Limb (tissue), 2 donors: Measurements from ENCODE around the gene SBNO2.
"Not testable (repeated sequence)": the region's sequence is repeated elsewhere in the genome, so short reads cannot be mapped to it uniquely, and the experiment has no call there.

Experiments
- DNase-seq, 2 donors: peaks; one replicate each; pipeline ENCODE4 v3.0.0-alpha.2; 2016; ENCODE audit errors: extremely low spot score in 2 of 2

SBNO2 gene

DNA sequence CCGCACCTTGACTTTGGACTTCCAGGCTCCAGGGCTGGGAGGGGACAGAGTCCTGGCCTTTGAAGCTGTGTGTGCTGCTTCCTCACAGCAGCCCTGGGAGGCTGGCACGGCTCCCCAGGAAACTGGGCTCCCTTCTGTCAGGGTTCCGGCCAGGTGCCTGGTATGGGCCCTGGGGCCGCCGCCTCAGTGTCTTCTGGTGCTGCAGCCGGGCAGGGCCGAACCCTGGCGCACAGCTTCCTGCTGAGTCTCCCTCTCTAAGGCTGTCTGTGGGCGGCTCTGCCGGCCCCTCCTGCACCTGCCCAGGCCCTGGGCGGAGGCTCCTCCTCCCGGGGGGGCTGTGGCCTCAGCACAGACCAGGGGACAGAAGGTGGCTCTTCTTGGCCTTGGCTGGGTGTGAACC, 37.9 kb downstream of the SBNO2 start:
- DNase-seq = no peak

DNA sequence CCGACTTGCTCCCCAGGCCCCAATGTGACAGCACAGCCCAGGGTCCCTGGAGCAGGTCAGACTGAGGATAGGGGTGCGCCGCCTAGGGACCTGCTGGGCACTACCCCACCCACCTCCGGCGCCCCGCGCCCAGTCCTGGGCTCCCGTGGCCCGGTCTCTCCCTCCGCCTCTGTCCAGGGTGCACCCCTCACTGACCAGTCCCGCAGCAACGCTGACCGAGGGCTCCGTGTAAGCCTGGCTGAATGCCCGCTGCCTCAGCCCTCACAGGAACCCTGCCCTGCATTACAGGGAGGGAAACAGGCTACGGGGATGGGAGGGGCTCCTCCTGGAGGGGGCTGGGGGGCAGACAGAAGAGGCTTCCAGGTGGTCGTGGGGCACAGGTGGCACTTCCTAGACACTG, 38.6 kb downstream of the SBNO2 start:
- no peak for DNase-seq

DNA sequence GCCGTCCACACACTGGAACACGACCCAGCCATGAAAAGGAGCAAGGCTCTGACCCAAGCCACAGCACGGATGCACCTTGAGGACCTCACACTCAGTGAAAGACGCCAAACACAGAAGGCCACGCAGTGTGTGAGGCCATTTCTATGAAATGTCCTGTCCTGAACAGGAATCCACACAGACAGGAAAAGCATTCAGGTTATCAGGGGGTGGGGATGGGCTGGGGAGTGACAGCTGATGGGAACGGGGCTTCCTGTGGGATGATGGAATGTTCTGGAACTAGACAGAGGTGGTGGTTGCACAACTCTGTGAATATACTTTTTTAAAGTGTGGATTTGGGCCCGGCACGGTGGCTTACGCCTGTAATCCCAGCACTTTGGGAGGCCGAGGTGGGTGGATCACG, 39.6 kb downstream of the SBNO2 start:
- no peak for DNase-seq

DNA sequence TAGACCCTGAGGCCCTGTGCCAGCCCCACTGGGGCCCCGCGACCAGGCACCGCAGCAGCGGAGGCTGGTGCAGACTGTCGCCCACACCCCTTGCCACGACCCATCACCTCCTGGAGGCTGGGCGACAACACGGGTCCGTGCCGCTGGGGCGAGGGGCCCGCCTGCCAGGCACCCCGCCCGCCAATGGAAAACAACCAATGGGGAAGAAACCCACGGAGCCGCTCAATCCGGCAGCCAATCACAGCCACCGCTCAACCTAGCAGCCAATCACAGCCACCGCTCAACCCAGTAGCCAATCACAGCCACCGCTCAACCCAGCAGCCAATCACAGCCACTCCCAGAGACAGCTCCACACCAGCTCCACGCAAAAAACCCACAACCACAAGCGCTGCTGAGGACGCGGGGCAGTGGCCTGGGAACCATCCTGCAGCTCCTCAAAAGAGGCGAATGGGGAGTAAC, 40.6 kb downstream of the SBNO2 start:
- DNase-seq = no peak

DNA sequence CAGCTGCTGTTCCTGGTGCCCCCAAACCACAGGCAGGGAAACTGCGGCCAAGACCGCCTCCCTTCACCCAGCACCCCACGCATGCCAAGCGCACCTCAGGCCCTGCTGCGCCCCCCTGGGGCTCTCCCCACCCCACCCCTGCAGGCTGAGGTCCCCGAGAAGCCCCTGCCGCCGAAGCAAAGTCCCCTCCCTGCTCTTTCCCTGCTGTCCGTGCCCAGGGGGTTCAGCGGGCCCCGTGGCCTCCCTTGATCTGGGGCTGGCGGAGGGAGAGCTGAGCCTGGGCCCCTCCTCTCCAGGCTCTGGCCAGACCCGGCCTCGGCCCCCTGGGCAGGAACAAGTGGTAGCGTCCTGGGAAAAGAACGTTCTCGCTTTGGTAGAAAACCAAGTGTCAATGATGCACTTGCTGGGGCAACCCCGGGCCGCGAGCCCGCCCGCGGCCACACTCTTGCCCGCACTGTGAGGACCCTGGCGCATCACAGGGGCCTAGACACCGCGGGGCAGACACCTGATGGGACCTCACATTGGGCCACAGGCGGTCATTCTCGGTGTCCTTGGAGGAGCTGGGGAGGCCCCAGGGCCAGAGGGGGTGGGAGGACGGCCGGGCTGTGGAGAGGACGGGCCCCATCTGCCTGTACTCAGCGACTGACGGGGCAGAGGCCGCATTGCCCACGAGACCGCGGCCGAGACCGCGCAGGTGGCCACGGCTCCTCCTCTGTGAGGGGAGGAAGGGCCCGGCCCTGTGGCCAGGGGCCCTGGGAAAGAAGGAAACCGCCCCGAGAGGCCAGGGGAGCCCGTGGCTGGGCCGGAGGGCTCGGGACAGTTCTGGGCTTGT, 41.3 kb downstream of the SBNO2 start:
- DNase-seq = no peak

DNA sequence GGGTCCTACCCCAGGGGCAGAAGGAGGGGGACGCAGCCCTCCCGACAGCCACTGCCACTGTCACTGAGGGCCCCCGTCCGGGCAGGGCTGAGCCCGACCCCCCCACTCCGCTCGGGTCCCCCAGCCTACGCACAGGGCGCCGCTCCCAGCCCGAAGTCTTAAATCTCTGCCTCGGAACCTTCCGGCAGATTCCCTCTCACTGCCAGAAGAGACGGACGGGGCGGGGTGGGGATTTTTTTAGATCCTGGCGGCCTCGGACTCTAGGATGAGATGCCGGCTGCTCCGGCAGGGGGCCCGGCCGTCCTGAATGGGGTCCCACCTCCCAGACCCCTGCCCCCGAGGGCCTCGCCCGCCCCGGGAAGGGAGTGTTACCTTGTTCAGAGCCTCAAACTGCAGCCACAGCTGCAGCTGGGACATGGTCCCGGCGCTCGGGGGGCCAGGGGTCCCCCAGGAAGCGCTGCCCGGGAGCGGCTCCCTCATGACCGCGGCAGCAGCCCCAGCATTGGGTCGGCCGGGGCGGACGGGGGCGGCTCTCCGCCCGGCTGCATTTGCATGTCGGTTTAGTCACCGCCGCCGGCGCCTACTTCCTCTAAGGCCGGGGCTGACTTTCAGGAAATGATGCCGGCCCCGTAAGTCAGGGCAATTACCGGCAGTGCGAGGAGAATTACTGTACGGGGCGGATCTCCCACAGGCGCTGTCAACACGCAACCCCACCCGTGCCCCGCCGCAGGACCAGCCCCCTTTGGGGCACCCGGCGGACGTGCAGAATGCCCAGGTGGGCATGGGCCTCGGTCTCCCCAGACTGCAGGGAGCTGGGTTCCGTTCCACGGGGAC, 42.1 kb downstream of the SBNO2 start:
- DNase-seq = peak; percentile 50 to 81

DNA sequence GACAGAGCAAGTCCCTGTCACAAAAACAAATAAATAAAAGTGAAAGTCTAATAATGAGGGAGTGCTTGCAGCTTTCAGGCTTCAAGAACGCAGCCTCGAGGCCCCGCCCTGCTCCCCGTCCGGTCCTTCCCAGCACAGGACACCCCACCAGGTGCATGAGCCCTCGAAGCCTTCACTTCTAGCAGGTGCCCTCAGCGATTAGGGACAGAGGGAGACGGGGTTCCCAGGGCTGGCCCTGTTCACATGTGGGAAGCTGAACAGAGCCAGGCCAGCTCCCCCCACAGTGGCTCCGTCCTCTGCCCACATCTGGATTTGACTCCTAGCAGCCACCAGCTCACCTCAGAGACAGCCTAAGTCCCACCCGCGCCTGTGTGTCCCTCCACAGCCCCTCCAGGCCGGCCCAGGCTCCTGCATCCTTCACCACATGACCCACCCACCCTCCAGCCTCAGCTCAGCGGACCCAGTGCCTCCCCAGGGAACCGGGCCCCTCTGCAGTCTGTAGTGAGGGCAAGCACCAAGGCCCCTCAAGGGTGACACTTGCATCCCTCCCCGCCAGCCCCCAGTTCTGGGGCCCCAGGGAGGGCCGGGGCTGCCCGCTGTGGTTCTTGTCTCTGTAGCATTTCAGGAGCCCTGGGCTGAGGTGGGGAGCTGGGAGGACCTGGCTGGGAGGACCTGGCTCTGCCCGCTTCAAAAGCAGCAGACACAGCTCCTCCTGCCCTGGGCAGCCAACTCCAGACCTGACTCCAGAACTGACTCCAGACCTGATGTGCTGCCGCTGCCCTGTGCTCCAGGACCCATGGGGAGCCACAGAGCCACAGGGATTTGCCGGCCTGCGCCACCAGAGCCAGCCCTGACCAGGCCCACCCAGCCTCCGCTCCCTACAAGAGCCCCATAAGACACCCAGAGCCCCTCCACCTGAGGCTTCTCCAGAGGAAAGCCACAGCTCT, 43.0 kb downstream of the SBNO2 start:
- DNase-seq = no peak

DNA sequence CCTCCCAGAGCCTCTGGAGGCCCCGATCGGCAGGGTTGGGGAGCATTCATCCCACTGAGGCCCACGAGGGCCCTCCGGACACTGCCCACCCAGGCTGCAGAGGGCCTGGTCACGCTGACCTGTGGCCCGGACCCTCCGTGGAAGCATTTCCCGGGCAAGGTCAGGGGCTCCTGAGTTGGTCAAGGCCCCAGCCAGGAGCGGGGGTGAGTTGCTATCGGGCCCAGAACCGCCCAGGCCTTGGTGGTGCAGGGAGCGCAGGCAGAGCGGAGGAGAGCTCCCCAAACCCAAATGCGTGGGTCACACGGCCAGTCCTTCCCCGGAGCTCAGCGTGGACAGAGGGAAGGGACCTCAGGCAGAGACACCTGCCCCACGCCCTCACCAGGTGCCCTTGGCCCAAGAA, 44.5 kb downstream of the SBNO2 start:
- no peak for DNase-seq

DNA sequence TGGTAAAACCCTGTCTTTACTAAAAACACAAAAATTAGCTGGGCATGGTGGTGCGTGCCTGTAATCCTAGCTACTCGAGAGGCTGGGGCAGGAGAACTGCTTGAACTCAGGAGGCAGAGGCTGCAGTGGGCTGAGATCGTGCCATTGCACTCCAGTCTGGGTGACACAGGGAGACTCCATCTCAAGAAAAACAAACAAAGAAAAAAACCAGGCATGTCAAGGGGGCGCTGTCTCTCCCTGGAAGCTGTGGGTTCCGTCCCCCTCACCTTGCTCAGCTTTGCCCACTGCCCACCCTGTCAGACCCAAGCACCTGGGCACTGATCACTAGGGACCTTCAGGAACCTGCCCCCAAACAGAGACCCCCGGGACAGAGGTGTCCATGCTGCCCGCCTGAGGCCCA, 45.0 kb downstream of the SBNO2 start:
- not testable (repeated sequence) for DNase-seq

DNA sequence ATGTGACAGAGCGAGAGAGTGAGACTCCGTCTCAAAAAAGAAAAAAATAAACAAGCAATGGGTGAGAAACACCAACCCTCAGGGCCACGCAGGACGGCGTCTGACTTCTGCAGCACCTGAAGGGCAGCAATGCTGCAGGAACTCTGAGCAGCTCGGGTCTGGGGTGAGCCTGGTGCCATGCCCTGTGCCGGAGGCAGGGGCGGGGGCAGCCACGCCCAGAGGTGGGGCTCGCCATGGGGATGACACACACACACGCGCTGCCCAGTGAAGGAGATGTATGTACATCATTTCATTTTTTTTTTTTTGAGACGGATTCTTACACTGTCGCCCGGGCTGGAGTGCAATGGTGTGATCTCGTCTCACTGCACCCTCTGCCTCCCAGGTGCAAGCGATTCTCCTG, 46.0 kb downstream of the SBNO2 start:
- DNase-seq = no peak

DNA sequence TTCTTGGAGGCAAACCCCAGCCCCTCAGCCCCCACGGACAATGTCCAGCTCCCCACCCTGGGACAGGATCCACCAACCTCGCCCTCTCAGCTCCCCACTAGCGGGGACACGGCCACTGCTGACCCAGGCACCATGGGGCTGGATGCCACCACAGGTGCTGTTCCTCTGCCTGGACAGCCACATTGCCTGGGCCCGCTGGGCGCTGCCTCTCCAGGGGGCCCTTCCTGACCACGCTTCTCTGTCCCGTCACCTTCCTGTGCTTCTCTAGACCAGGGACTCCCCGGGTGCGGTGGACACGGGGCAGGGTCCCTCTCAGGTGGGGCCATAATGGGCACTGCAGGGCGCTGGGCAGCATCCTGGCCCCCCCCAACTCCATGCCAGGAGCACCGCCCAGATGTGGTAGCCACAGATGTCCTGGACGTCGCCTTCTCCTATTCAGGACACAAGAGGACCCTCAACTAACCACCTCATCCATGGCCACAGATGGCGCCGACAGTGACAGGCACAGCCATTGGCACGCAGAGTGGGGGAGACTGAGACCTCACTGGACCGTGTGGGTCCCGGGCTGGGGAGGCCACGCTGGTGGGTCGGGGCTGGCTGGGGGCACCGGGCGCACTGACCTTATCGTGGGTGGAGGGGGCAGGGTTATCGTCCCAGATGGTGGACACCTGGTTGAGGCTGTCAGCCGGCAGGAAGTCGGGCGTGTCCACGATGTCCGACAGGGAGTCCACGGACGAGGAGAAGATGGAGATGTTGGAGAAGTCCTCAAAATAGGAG, 46.9 kb downstream of the SBNO2 start:
- no peak for DNase-seq

DNA sequence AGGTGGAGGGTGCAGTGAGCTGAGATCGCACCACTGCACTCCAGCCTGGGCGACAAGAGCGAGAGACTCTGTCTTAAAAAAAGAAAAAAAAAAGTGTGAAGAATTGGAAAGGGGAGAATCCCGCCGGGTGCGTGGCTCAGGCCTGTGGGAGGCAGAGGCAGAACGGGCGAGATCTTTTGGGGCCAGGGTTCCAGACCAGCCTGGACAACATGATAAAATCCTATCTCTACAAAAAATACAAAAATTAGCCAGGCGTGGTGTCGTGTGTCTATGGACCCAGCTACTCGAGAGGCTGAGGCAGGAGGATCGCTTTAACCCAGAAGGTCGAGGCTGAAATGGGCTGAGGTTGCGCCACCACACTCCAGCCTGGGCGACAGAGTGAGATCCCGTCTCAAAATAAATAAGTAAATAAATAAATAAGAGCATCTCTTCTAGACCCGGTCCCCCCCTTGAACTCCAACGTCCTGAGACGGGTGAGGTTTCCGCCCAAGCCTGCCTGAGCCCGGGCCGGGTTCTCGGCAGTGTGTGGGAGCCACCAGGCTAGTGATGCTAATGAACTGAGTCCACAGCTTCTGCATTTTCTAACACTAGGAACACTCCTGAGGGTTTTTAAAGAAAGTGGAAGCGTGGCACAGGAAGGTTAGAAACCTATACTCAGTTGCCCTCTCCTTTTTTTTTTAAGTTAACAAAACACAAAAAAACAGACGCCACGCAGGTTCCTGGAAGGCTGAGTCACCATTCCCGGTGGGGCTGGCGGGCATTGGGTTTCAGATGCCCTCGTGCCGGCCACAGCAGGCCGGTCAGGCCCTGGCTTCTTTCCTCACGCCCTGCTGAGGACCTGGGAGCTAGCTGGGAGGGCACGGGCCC, 48.2 kb downstream of the SBNO2 start:
- no peak for DNase-seq

DNA sequence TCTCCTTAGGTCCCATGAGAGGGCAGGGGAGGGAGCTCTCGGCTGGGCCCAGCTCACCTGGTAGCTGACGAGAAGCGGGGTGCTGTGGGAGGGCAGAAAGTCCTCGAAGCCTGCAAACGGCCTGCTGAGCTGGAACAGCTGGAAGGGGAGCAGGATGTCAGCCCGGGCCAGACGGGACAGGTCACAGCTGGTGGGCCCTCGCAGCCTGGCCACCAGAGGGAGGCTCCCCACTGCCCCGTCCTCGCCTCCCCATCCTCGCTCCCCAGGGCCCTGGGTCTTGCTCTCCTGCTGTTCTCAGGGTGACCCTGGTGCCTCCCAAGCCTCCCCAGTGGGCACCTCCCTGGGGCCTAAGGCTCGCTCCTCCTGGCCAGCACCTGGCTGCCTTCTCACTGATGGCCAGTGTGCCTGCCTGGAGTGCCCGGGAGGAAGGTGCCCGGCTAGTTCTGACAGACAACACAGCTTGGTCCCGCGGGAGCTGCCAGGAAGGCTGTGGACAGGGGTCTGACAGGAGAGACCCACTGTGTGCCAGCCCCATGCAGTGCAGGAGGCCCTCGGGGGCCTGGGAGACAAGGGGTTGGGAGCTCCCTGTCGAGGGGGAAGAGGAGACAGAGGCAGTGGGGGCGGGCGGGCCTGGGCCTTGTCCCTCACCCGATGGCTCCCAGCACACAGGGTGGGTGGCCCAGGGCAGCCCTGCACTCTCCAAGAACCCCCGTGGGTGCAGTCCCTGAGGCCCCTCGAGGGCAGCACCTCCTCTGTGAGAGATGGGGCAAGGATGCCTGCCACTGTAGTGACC, 50.0 kb downstream of the SBNO2 start:
- DNase-seq = no peak

DNA sequence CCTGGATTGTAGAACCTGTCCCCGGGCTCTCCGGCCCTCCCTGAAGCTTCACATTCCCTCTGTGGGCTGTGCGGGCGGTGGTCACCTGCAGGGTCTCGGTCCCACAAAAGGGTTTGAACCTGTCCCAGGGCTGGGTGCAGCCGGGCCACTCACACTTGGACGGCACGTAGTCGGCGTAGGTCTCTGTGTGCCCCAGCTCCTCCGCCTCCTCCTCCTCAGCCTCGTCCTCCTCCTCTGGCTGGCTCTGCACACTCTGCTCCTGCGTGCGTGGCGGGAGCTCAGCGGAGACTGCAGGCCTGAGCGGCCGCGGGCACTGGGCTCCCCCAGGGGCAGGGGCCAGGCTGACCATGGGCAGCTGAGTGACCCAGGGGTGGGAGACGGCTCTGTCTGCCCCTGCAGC, 50.7 kb downstream of the SBNO2 start:
- DNase-seq = no peak

DNA sequence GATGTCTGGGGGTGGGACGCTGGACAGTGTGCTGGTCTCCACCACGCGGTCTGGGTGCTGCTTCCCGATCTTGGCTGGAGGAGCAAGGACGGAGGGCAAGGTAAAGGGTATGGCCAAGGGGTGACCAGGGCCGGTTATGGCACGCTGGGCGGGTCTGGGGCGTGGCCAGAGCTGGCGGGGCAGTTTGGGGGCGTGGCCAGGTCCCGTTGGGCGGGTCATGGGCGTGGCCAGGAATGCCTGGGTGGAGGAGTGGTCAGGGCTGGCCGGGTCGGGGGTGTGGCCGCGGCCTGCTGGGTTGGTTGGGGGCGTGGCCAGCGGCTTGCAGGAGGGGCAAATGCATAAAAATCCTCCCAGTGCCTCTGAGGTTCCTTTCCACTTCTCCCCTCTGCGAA, 51.1 kb downstream of the SBNO2 start:
- no peak for DNase-seq

DNA sequence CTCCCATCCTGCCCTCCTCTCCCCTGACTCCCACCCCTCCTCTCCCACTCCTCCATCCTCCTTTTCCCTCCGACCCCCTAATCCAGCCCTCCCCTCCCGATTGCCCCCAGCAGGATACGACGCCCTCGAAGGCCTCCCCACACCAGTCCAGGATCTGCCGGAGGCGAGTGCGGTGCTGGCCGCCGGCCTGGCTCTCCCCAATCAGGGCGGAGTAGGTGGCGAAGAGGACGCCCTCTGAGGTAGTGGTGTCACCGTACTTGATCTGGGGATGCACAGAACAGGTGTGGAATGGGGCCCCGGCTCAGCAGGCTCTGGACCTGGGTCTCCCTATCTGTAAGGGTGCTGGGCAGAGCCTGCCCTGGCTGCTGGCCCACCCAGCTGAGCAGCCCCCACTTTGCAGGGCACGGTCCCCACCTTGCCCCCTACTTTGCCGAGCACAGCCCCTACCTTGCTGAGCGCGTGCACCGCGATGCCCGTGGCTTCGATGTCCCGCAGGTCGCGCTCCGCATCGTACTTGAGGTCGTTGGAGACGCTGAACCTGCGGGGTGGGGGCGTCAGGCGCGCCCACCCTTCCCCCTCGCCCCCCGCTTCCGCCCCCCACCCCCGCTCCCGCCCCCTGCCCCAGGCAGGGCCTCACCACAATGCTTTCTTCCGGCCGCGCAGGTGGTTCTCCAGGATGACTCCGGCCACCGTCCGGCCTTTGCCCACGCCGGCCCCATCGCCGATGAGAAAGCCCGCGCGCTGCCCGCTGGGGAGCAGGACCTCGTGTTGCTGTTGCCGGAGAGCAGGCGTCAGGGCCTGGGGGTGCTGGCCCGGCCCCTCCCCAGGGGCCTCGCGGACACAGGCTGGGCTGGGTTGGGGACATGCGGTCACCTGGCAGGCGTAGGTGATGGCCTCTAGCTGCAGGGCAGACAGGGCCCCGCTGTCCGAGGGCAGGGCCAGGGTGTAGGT, 51.8 kb downstream of the SBNO2 start:
- DNase-seq = no peak

DNA sequence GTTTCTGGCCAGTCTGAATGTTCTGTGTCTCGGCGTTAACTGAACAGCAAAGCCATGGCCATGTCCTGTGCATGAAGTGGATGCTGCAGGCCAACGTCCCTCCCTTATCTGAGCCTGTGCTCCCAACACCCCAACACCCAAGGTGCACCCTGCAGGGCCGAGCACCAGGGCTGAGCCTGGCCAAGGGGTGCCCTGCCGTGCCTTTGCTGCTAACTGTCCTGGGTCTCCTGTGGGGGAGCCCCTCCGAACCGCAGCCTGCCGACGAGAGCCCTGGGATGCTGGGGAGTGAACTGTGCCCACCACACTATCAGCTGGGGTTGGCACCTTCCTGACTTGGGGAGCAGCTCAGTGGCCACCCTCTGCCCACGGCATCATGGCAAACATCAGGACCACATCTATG, 52.7 kb downstream of the SBNO2 start:
- DNase-seq = no peak
